Esophagus (tissue), 2 donors: Measurements from ENCODE around the gene VPS4B. TPM values are rescaled to one million over a fixed set of nuclear protein-coding genes. Genes with fewer than 3 reads are reported as not detected.
A peak's percentile ranks its signal among the peaks of the same experiment; 100 is the strongest.
"Not testable (repeated sequence)": the region's sequence is repeated elsewhere in the genome, so short reads cannot be mapped to it uniquely, and the experiment has no call there.

Experiments
- H3K27ac ChIP-seq, 2 donors: one replicate each; pipeline ENCODE4 v1.5.1; 2013; ENCODE audit warnings: low read depth in 2 of 2, mild to moderate bottlenecking in 2 of 2, inconsistent platforms in 1 of 2, low read length in 1 of 2, moderate library complexity in 1 of 2
- H3K27me3 ChIP-seq, 2 donors: one replicate each; pipeline ENCODE4 v1.6.1; 2013; ENCODE audit warnings: low read length in 2 of 2, control low read depth in 1 of 2, mild to moderate bottlenecking in 1 of 2; ENCODE audit not compliant: insufficient read depth in 2 of 2, control insufficient read depth in 1 of 2
- H3K36me3 ChIP-seq, 2 donors: one replicate each; pipeline ENCODE4 v1.6.1; 2013; ENCODE audit warnings: low read length in 1 of 2; ENCODE audit not compliant: control insufficient read depth in 2 of 2, insufficient read depth in 2 of 2
- H3K4me1 ChIP-seq, 2 donors: one replicate each; pipeline ENCODE4 v1.6.1; 2013; ENCODE audit warnings: low read length in 1 of 2; ENCODE audit not compliant: control insufficient read depth in 2 of 2, insufficient read depth in 2 of 2
- H3K4me3 ChIP-seq, 2 donors: one replicate each; pipeline ENCODE4 v1.5.1; 2013; ENCODE audit warnings: low read length in 2 of 2, mild to moderate bottlenecking in 2 of 2, low read depth in 1 of 2, moderate library complexity in 1 of 2
- H3K9me3 ChIP-seq, 2 donors: one replicate each; pipeline ENCODE4 v1.6.1; 2013; ENCODE audit warnings: mild to moderate bottlenecking in 2 of 2, low read depth in 1 of 2, low read length in 1 of 2, moderate library complexity in 1 of 2; ENCODE audit not compliant: control insufficient read depth in 2 of 2, insufficient read depth in 1 of 2
- WGBS, 2 donors: extraction: QIAGEN DNeasy Blood & Tissue Kit; methylation state at CpG; one replicate each; pipeline ENCODE4 v1.1.7; 2013; 5-methylcytosine and 5-hydroxymethylcytosine counted together
- polyA plus RNA-seq, 2 donors: library from polyadenylated mRNA; stranded (reverse); fragments of 200-250 nt; gene quantifications; one replicate each; pipeline ENCODE4 v1.2.3, GENCODE V29; 2013
- donor health status: healthy with polysubstance abuse.
- donor health status: Bipolar disorder and iron deficiency.

Gene VPS4B
- 10 to 100 TPM; 26.9 to 47.1 TPM for polyA plus RNA-seq

- no peaks in the 10 kb centered on the region for H3K4me1 ChIP-seq
- H3K27me3 ChIP-seq = no peaks in the 10 kb centered on the region
- peak within 1 kb of the TSS; percentile 71 to 88 for H3K4me3 ChIP-seq
- H3K36me3 ChIP-seq = no peaks in the 10 kb centered on the region
- WGBS, 2 donors = 0% methylated on average over 58 of the region's 58 CpGs
- no peaks in the 10 kb centered on the region for H3K9me3 ChIP-seq
- peak within 1 kb of the TSS; percentile 98 to 100 for H3K27ac ChIP-seq
Observed at GRCh38 chr18:63422087-63422863, at the start of gene VPS4B. Gene VPS4B (minus strand): TSS chr18:63422476. CDS start chr18:63422259, 217 bp downstream.

- Histone ChIP-seq H3K27me3 (no peaks in the 10 kb centered on the region), H3K27ac (peak overlapping the region; percentile 82 to 93), H3K36me3 (no peaks in the 10 kb centered on the region), H3K4me3 (no peak overlapping the region), H3K4me1 (peaks cover 0 to 4% of the 10 kb centered on the region in 2 donors), H3K9me3 (no peaks in the 10 kb centered on the region)
- 55 to 66% methylated on average over 11 to 12 of the region's 12 CpGs for WGBS, 2 donors
Observed at GRCh38 chr18:63470751-63471150, 48.5 kb upstream of the VPS4B start.

- H3K9me3 ChIP-seq = no peaks in the 10 kb centered on the region
- no peak overlapping the region for H3K4me3 ChIP-seq
- peaks cover 0 to 4% of the 10 kb centered on the region in 2 donors for H3K4me1 ChIP-seq
- no peaks in the 10 kb centered on the region for H3K27me3 ChIP-seq
- no peaks in the 10 kb centered on the region for H3K36me3 ChIP-seq
- 85 to 94% methylated on average over 3 of the region's 3 CpGs for WGBS, 2 donors
- H3K27ac ChIP-seq = no peak overlapping the region
Observed at GRCh38 chr18:63468575-63468974, 46.3 kb upstream of the VPS4B start.

- no peaks in the 10 kb centered on the region for H3K27me3 ChIP-seq
- no peak overlapping the region for H3K4me3 ChIP-seq
- WGBS, 2 donors = 73 to 80% methylated on average over 4 of the region's 4 CpGs
- no peak overlapping the region for H3K27ac ChIP-seq
- H3K9me3 ChIP-seq = no peaks in the 10 kb centered on the region
- H3K4me1 ChIP-seq = peaks cover 0 to 4% of the 10 kb centered on the region in 2 donors
- no peaks in the 10 kb centered on the region for H3K36me3 ChIP-seq
Observed at GRCh38 chr18:63467699-63468098, 45.4 kb upstream of the VPS4B start.

GRCh38 chr18:63465059-63465458 is 42.8 kb upstream of the VPS4B start:
- 60 to 74% methylated on average over 2 of the region's 2 CpGs for WGBS, 2 donors
- no peak overlapping the region for H3K27ac ChIP-seq
- no peaks in the 10 kb centered on the region for H3K4me1 ChIP-seq

GRCh38 chr18:63464434-63464833 is 42.2 kb upstream of the VPS4B start:
- H3K27me3 ChIP-seq = no peaks in the 10 kb centered on the region
- WGBS, 2 donors = 81 to 87% methylated on average over 2 of the region's 2 CpGs
- no peak overlapping the region for H3K27ac ChIP-seq
- H3K36me3 ChIP-seq = no peaks in the 10 kb centered on the region
- H3K4me3 ChIP-seq = no peak overlapping the region
- H3K9me3 ChIP-seq = no peaks in the 10 kb centered on the region
- H3K4me1 ChIP-seq = no peaks in the 10 kb centered on the region

More at GRCh38 chr18:63465059-63465458, 42.8 kb upstream of the VPS4B start:
- Histone ChIP-seq H3K4me3 (no peak overlapping the region), H3K27me3 (no peaks in the 10 kb centered on the region), H3K36me3 (no peaks in the 10 kb centered on the region), H3K9me3 (no peaks in the 10 kb centered on the region)

GRCh38 chr18:63460414-63460813 is 38.1 kb upstream of the VPS4B start:
- WGBS, 2 donors = 65 to 72% methylated on average over 1 of the region's 1 CpG
- no peaks in the 10 kb centered on the region for H3K9me3 ChIP-seq
- no peaks in the 10 kb centered on the region for H3K36me3 ChIP-seq
- H3K27me3 ChIP-seq = no peaks in the 10 kb centered on the region
- no peaks in the 10 kb centered on the region for H3K4me1 ChIP-seq
- no peak overlapping the region for H3K4me3 ChIP-seq
- H3K27ac ChIP-seq = no peak overlapping the region

- WGBS, 2 donors = 50 to 58% methylated on average over 6 of the region's 6 CpGs
- no peaks in the 10 kb centered on the region for H3K4me1 ChIP-seq
- H3K27ac ChIP-seq = no peak overlapping the region
- no peaks in the 10 kb centered on the region for H3K9me3 ChIP-seq
- H3K36me3 ChIP-seq = no peaks in the 10 kb centered on the region
- no peaks in the 10 kb centered on the region for H3K27me3 ChIP-seq
- H3K4me3 ChIP-seq = no peak overlapping the region
Observed at GRCh38 chr18:63457977-63458376, 35.7 kb upstream of the VPS4B start.

- WGBS, 2 donors = 61 to 62% methylated on average over 8 of the region's 8 CpGs
- Histone ChIP-seq H3K4me3 (no peak overlapping the region), H3K4me1 (no peaks in the 10 kb centered on the region), H3K27me3 (no peaks in the 10 kb centered on the region), H3K36me3 (no peaks in the 10 kb centered on the region), H3K9me3 (no peaks in the 10 kb centered on the region), H3K27ac (no peak overlapping the region)
Observed at GRCh38 chr18:63454497-63454896, 32.2 kb upstream of the VPS4B start.

GRCh38 chr18:63452751-63453150 is 30.5 kb upstream of the VPS4B start:
- not testable (repeated sequence) for H3K9me3 ChIP-seq, H3K4me3 ChIP-seq, H3K4me1 ChIP-seq, H3K36me3 ChIP-seq, H3K27me3 ChIP-seq
- WGBS, 2 donors = 71 to 91% methylated on average over 5 of the region's 5 CpGs
- H3K27ac ChIP-seq = peak overlapping the region in 1 of 2 donors; percentile 4
